Hepatocyte (in vitro differentiated cells): ENCODE measurements around the gene TRIM37. TPM values are rescaled to one million over a fixed set of nuclear protein-coding genes. Genes with fewer than 3 reads are reported as not detected.
A peak's percentile ranks its signal among the peaks of the same experiment; 100 is the strongest.

Experiments used
- DNase-seq: peaks from one replicate; pipeline ENCODE4 v3.0.0-alpha.2; 2016; ENCODE audit warnings: low spot score
- H2AFZ ChIP-seq: fragments of 200-600 bp; sonication (generic); 2 replicates; pipeline ENCODE4 v1.6.0; 2016; ENCODE audit warnings: antibody characterized with exemption, mild to moderate bottlenecking
- H3K27ac ChIP-seq: fragments of 200-600 bp; sonication (generic); 2 replicates; pipeline ENCODE4 v1.5.1; 2016; ENCODE audit warnings: mild to moderate bottlenecking
- H3K27me3 ChIP-seq: fragments of 200-600 bp; sonication (generic); 2 replicates; pipeline ENCODE4 v1.6.1; 2016
- H3K36me3 ChIP-seq: fragments of 200-600 bp; sonication (generic); replicated peaks from 2 replicates; pipeline ENCODE4 v1.5.1; 2016; ENCODE audit warnings: low read depth; ENCODE audit not compliant: insufficient read depth
- H3K4me1 ChIP-seq: fragments of 200-600 bp; sonication (generic); 2 replicates; pipeline ENCODE4 v1.5.1; 2016; ENCODE audit warnings: mild to moderate bottlenecking, moderate library complexity; ENCODE audit not compliant: insufficient read depth
- H3K4me2 ChIP-seq: fragments of 200-600 bp; sonication (generic); 2 replicates; pipeline ENCODE4 v1.6.0; 2016
- H3K4me3 ChIP-seq: fragments of 200-600 bp; sonication (generic); 2 replicates; pipeline ENCODE4 v1.5.1; 2016; ENCODE audit warnings: mild to moderate bottlenecking
- H3K79me2 ChIP-seq: fragments of 200-600 bp; sonication (generic); 2 replicates; pipeline ENCODE4 v1.6.0; 2017; ENCODE audit warnings: mild to moderate bottlenecking
- H3K9me2 ChIP-seq: fragments of 200-600 bp; sonication (generic); replicated peaks from 2 replicates; pipeline ENCODE4 v1.6.0; 2017; ENCODE audit warnings: mild to moderate bottlenecking; ENCODE audit not compliant: insufficient read depth
- H3K9me3 ChIP-seq: fragments of 200-600 bp; sonication (generic); 2 replicates; pipeline ENCODE4 v1.5.1; 2016; ENCODE audit warnings: low read depth, mild to moderate bottlenecking
- H4K20me1 ChIP-seq: fragments of 200-600 bp; sonication (generic); 2 replicates; pipeline ENCODE4 v1.6.0; 2016; ENCODE audit warnings: mild to moderate bottlenecking; ENCODE audit not compliant: insufficient read depth, poor library complexity, severe bottlenecking
- EZH2 ChIP-seq: fragments of 200-600 bp; sonication (generic); IDR thresholded peaks from 2 replicates; pipeline ENCODE4 v1.6.1; 2016; ENCODE audit warnings: antibody characterized with exemption, mild to moderate bottlenecking, borderline replicate concordance
- EZH2phosphoT487 ChIP-seq: fragments of 200-600 bp; sonication (generic); IDR thresholded peaks from one replicate; pipeline ENCODE4 v1.6.1; 2018; ENCODE audit warnings: antibody characterized with exemption, mild to moderate bottlenecking, low read depth, moderate library complexity; ENCODE audit not compliant: unreplicated experiment, severe bottlenecking
- WGBS: methylation state at CpG from one replicate; pipeline ENCODE4 v1.1.6; 2016; ENCODE audit warnings: low lambda C conversion rate; ENCODE audit errors: missing lambda C conversion rate; 5-methylcytosine and 5-hydroxymethylcytosine counted together
- polyA plus RNA-seq: library from polyadenylated mRNA; unstranded; fragments of >200 nt; fragmentation: Nextera tagmentation; extraction: Ambion mirVana; gene quantifications from 2 replicates; pipeline ENCODE4 v1.2.1, GENCODE V29; 2016
- total RNA-seq: library from RNA; depleted of rRNA; stranded (reverse); fragments of >200 nt; gene quantifications from 2 replicates; pipeline ENCODE4 v1.2.3, GENCODE V29; 2014
- TF ChIP-seq, protein P1 (sequence below): fragments of 200-600 bp; sonication (generic); IDR thresholded peaks from 2 replicates; pipeline ENCODE4 v1.5.1; 2016; ENCODE audit warnings: antibody characterized with exemption, mild to moderate bottlenecking; ENCODE audit not compliant: poor library complexity

Gene TRIM37
- total and polyA plus RNA-seq, 2 experiments from 2014 or later, result 9.7 to 20.3 TPM

DNA sequence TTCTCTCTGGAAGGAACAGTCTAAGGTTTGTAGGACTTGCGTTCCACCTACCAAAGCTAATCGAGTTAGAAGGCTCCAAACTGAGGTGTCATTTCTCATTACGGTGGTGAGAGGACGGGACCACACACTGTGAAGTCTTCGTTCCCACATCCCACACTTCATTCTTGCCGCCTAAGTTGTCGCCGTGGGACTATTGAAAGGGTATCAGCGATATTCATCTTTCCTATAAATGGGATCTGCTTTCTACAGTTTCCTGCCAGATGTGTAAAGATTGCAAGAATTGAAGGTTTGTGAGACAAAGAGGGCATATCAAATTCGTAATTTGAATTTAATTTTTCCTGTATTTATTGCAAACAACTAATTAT is 608 bp upstream of the TRIM37 start:
- H3K4me2 ChIP-seq, result peak overlapping the region; percentile 79
- DNase-seq, result no peak
- peaks cover 32% of the 10 kb centered on the region for H3K79me2 ChIP-seq
- H3K9me2 ChIP-seq, result no peaks in the 10 kb centered on the region
- WGBS, result 8% methylated on average over 10 of the region's 10 CpGs
- H4K20me1 ChIP-seq, result no peaks in the 10 kb centered on the region
- H3K4me3 ChIP-seq, result peak overlapping the region; percentile 35
- no peaks in the 10 kb centered on the region for H3K36me3 ChIP-seq
- peak overlapping the region; percentile 57 for H2AFZ ChIP-seq
- no peaks in the 10 kb centered on the region for H3K9me3 ChIP-seq
- H3K4me1 ChIP-seq, result no peaks in the 10 kb centered on the region
- no peaks in the 10 kb centered on the region for H3K27me3 ChIP-seq
- peak overlapping the region; percentile 65 for H3K27ac ChIP-seq
- no peak for TF ChIP-seq EZH2
- TF ChIP-seq, protein P1, sequence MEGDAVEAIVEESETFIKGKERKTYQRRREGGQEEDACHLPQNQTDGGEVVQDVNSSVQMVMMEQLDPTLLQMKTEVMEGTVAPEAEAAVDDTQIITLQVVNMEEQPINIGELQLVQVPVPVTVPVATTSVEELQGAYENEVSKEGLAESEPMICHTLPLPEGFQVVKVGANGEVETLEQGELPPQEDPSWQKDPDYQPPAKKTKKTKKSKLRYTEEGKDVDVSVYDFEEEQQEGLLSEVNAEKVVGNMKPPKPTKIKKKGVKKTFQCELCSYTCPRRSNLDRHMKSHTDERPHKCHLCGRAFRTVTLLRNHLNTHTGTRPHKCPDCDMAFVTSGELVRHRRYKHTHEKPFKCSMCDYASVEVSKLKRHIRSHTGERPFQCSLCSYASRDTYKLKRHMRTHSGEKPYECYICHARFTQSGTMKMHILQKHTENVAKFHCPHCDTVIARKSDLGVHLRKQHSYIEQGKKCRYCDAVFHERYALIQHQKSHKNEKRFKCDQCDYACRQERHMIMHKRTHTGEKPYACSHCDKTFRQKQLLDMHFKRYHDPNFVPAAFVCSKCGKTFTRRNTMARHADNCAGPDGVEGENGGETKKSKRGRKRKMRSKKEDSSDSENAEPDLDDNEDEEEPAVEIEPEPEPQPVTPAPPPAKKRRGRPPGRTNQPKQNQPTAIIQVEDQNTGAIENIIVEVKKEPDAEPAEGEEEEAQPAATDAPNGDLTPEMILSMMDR, result no peak
- TF ChIP-seq EZH2phosphoT487, result no peak

DNA sequence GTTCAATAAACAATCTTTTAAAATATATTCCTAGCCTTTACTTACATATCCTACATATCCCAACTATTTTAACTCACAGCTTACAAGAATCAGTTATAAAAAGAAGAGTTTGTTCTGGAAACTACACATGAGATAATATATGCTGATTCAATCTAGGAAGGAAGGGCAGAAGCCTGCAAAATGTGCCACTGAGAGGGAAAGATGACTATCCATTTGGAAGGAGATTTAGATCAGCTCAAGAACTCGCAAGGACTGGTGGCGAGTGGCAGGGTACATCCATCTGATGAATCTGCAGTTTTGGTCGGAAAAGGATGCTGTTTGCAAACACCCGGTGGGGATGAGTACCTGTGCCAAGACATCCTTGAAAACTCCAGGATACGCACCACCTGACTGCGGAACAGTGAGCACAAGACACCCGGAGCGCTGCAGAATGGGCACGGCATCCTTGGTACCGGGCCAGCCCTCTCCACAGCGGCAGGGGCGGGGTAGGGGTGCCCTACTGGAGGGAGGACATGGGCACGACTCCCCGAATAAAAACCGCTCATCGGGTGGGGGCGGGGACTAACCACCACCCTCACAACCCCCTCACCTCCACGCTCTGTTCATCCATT is 723 bp downstream of the TRIM37 start:
- peak overlapping the region; percentile 59 for H3K4me3 ChIP-seq
- no peaks in the 10 kb centered on the region for H3K36me3 ChIP-seq
- no peaks in the 10 kb centered on the region for H3K4me1 ChIP-seq
- TF ChIP-seq EZH2, result no peak
- no peak for TF ChIP-seq EZH2phosphoT487
- TF ChIP-seq, protein P1, result no peak
- H3K79me2 ChIP-seq, result peaks cover 36% of the 10 kb centered on the region
- WGBS, result 0% methylated on average over 17 of the region's 18 CpGs
- H2AFZ ChIP-seq, result peak overlapping the region; percentile 74
- H3K4me2 ChIP-seq, result peak overlapping the region; percentile 79
- no peaks in the 10 kb centered on the region for H3K27me3 ChIP-seq
- H3K9me2 ChIP-seq, result no peaks in the 10 kb centered on the region
- DNase-seq, result peak; percentile 54
- H3K27ac ChIP-seq, result peak overlapping the region; percentile 79
- no peaks in the 10 kb centered on the region for H3K9me3 ChIP-seq
- H4K20me1 ChIP-seq, result no peaks in the 10 kb centered on the region

DNA sequence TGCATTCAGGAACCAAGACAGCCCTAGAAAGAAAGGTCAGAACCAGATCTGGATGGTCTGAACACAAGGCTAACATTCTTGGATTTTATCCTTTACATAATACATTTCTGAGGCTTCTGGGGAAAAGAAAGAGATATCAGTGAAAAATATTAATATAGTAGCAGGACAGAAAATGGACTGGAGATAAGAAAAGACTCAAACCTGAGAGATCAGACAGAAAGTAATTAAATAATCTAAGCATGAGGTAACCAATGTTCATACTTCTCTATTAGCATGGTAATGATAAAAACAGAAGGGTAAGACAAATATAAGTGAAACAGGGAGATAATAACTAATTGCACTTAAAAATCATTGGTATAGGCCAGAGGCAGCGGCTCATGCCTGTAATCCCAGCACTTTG is 5.5 kb downstream of the TRIM37 start:
- peaks cover 68% of the 10 kb centered on the region for H3K79me2 ChIP-seq
- H3K4me3 ChIP-seq, result no peak overlapping the region
- no peak overlapping the region for H3K27ac ChIP-seq
- no peak overlapping the region for H3K4me2 ChIP-seq
- 91% methylated on average over 1 of the region's 1 CpG for WGBS
- no peak for DNase-seq
- H3K4me1 ChIP-seq, result no peaks in the 10 kb centered on the region
- H2AFZ ChIP-seq, result no peak overlapping the region
- H3K9me2 ChIP-seq, result no peaks in the 10 kb centered on the region
- no peaks in the 10 kb centered on the region for H3K9me3 ChIP-seq
- H3K36me3 ChIP-seq, result no peaks in the 10 kb centered on the region
- H4K20me1 ChIP-seq, result no peaks in the 10 kb centered on the region
- TF ChIP-seq EZH2phosphoT487 (no peak), EZH2 (no peak)
- TF ChIP-seq, protein P1, result no peak
- no peaks in the 10 kb centered on the region for H3K27me3 ChIP-seq

DNA sequence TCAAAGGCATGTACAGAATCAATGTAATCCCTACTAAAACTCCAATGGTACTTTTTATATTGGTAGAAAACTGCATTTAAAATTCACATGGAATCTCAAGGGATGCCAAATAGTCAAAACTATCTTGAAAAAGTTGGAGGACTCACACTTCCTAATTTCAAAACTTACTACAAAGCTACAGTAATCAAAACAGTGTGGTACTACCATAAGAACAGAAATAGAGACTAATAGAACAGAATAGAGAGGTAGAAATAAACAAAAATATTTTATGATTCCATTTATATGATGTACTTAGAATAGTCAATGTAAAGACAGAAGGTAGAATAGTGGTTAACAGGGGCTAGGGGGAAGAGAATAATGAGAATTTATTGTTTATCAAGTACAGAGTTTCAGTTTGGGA is 8.8 kb downstream of the TRIM37 start:
- H2AFZ ChIP-seq, result no peak overlapping the region
- H3K79me2 ChIP-seq, result peaks cover 49% of the 10 kb centered on the region
- TF ChIP-seq, protein P1, result no peak
- TF ChIP-seq EZH2, result no peak
- TF ChIP-seq EZH2phosphoT487, result no peak
- no peaks in the 10 kb centered on the region for H4K20me1 ChIP-seq
- no peak overlapping the region for H3K4me2 ChIP-seq
- H3K9me3 ChIP-seq, result no peaks in the 10 kb centered on the region
- no peak overlapping the region for H3K4me3 ChIP-seq
- H3K36me3 ChIP-seq, result no peaks in the 10 kb centered on the region
- H3K27me3 ChIP-seq, result no peaks in the 10 kb centered on the region
- no peaks in the 10 kb centered on the region for H3K9me2 ChIP-seq
- no peak for DNase-seq
- H3K27ac ChIP-seq, result no peak overlapping the region
- H3K4me1 ChIP-seq, result no peaks in the 10 kb centered on the region
